ENCODE results near the gene MRC2.

GRCh38 chr17:62599964-62600657, 27.4 kb upstream of the MRC2 start:
- TF ChIP-seq TCF7L2 (IDR thresholded peaks at IDR 0.05; ENCODE audit: borderline replicate concordance, extremely low read depth, insufficient read depth, insufficient read length), result no peak
- TF ChIP-seq, protein P1, sequence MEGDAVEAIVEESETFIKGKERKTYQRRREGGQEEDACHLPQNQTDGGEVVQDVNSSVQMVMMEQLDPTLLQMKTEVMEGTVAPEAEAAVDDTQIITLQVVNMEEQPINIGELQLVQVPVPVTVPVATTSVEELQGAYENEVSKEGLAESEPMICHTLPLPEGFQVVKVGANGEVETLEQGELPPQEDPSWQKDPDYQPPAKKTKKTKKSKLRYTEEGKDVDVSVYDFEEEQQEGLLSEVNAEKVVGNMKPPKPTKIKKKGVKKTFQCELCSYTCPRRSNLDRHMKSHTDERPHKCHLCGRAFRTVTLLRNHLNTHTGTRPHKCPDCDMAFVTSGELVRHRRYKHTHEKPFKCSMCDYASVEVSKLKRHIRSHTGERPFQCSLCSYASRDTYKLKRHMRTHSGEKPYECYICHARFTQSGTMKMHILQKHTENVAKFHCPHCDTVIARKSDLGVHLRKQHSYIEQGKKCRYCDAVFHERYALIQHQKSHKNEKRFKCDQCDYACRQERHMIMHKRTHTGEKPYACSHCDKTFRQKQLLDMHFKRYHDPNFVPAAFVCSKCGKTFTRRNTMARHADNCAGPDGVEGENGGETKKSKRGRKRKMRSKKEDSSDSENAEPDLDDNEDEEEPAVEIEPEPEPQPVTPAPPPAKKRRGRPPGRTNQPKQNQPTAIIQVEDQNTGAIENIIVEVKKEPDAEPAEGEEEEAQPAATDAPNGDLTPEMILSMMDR (IDR thresholded peaks at IDR 0.05 in 2 of 3, conservative IDR thresholded peaks at IDR 0.05 in 1 of 3; ENCODE audit: borderline replicate concordance in 1 of 3, insufficient read depth in 1 of 3, low read depth in 2 of 3, low read length in 2 of 3), result no peak
- TF ChIP-seq POLR2A (IDR thresholded peaks at IDR 0.05; ENCODE audit: borderline replicate concordance, extremely low read depth, insufficient read depth, insufficient read length), result no peak
- TF ChIP-seq, protein P2, sequence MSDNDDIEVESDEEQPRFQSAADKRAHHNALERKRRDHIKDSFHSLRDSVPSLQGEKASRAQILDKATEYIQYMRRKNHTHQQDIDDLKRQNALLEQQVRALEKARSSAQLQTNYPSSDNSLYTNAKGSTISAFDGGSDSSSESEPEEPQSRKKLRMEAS (IDR thresholded peaks at IDR 0.05), result no peak
- TF ChIP-seq EZH2 (IDR thresholded peaks at IDR 0.05), result no peak
- TF ChIP-seq CEBPB (IDR thresholded peaks at IDR 0.05; ENCODE audit: low read depth), result no peak
- no peak for TF ChIP-seq EZH2phosphoT487 (IDR thresholded peaks at IDR 0.05; ENCODE audit: borderline replicate concordance)
- TF ChIP-seq JUND (IDR thresholded peaks at IDR 0.05), result no peak
- TF ChIP-seq ATF3 (IDR thresholded peaks at IDR 0.05), result no peak
- TF ChIP-seq ZNF274 (IDR thresholded peaks at IDR 0.05; ENCODE audit: low read depth, low read length), result no peak
- no peak for TF ChIP-seq REST (IDR thresholded peaks at IDR 0.05; ENCODE audit: low read depth)
- TF ChIP-seq EGR1 (IDR thresholded peaks at IDR 0.05; ENCODE audit: low read depth), result no peak
- no peak for TF ChIP-seq CBX3 (IDR thresholded peaks at IDR 0.05; ENCODE audit: low read depth)
- TF ChIP-seq POLR2AphosphoS5 (IDR thresholded peaks at IDR 0.05; ENCODE audit: low read depth, low read length), result no peak
